Esophagus squamous epithelium (tissue), 4 donors: Measurements from ENCODE around the gene WDR36.
"Not testable (repeated sequence)": the region's sequence is repeated elsewhere in the genome, so short reads cannot be mapped to it uniquely, and the experiment has no call there.

Source experiments
- CTCF ChIP-seq, 6 experiments: fragments of 450-650 bp in 4 of 6; fragments of 200-600 bp in 2 of 6; sonication (generic) in 2 of 6; IDR thresholded peaks; one replicate each; pipeline ENCODE4 v1.5.1; 2016 to 2019; ENCODE audit warnings: antibody characterized with exemption in 6 of 6, mild to moderate bottlenecking in 4 of 6, moderate library complexity in 4 of 6
- POLR2A ChIP-seq, 4 donors: fragments of 450-650 bp; IDR thresholded peaks; one replicate each; pipeline ENCODE4 v1.6.1; 2017; ENCODE audit warnings: antibody characterized with exemption in 4 of 4, mild to moderate bottlenecking in 4 of 4, moderate library complexity in 3 of 4

GRCh38 chr5:111141471-111141870 is 49.3 kb downstream of the WDR36 start:
- TF ChIP-seq CTCF, POLR2A (IDR thresholded peaks at IDR 0.05): not testable (repeated sequence)
